Measurements from ENCODE around the gene MRPS6.
A peak's percentile ranks its signal among the peaks of the same experiment; 100 is the strongest.

MRPS6 gene

DNA sequence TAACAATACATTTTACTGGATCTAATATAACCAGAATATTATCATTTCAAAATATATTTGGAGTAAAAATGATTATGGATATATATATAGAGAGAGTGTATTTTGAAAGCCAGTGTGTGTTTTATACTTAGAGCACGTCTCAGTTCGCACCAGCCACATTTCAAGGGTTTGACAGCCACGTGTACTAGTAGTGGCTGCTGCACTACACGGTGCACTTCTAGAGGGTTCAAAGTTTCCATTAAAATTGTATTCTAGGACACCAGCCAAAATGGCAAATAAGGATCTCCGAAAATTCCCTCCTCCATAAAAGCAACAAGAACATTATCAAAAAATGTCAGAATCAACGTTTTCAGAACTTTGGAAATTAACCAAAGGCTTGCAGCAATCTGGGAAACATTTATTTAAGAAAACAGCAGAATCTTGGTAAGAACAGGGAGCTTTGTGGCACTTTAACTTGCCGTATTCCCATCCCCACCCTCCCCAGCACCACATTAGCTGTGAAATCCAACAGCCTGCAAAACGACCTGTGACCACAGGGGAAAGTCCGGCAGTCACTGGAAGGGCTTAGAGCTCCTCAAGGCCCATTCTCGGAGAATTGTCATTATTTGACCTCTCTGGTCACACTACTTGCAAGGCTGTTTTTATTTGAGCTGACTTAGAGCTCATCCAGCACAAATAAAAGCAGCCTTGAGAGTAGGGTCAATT, 33.5 kb upstream of the MRPS6 start:
- Histone ChIP-seq H3K36me3 (ENCODE audit: insufficient read depth, low read length) (no peaks in the 10 kb centered on the region), H3K4me1 (ENCODE audit: insufficient read depth, low read length) (no peaks in the 10 kb centered on the region), H3K9ac (ENCODE audit: low read length) (no peak overlapping the region), H3K9me3 (ENCODE audit: low read length) (no peaks in the 10 kb centered on the region), H3K4me3 (ENCODE audit: low read depth in 1 of 2, low read length in 2 of 2) (no peak overlapping the region), H3K27me3 (ENCODE audit: control insufficient read depth in 1 of 2, insufficient read depth in 2 of 2, low read length in 2 of 2) (no peaks in the 10 kb centered on the region), H3K27ac (ENCODE audit: low read depth, low read length) (no peak overlapping the region)

DNA sequence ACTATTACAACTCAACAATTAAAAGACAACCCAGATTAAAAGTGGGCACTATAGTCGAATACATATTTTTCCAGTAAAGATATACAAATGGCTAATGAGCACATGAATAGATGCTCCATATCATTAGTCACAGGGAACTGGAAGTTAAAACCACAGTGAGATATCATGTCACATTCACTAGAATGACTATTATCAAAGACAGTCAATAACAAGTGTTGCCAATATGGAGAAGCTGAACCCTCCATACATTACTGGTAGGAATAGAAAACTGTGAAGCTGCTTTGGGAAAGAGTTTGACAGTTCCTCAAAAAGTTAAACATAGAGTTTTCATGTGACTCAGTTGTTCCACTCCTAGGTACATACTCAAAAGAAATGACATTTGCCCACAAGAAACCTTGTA, 30.6 kb upstream of the MRPS6 start:
- H3K27ac ChIP-seq (ENCODE audit: low read depth, low read length), result no peak overlapping the region
- no peak overlapping the region for H3K9ac ChIP-seq (ENCODE audit: low read length)
- no peaks in the 10 kb centered on the region for H3K36me3 ChIP-seq (ENCODE audit: insufficient read depth, low read length)
- no peaks in the 10 kb centered on the region for H3K4me1 ChIP-seq (ENCODE audit: insufficient read depth, low read length)
- no peaks in the 10 kb centered on the region for H3K9me3 ChIP-seq (ENCODE audit: low read length)
- H3K27me3 ChIP-seq (ENCODE audit: control insufficient read depth in 1 of 2, insufficient read depth in 2 of 2, low read length in 2 of 2), result no peaks in the 10 kb centered on the region
- H3K4me3 ChIP-seq (ENCODE audit: low read depth in 1 of 2, low read length in 2 of 2), result no peak overlapping the region

DNA sequence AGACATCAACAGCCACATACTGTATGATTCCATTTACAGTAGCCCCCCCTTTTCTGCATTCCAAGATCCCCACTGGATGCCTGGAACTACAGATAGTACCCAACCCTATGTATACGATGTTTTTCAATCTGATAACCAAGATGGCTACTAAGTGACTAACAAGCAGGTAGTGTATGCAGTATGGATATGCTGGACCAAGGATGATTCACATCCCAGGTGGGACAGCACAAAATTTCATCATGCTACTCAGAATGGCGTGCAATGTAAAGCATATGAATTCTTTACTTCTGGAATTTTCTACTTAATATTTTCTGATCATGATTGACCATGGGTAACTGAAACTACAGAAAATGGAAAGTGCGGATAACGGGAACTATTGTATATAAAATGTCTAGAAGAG, 30.0 kb upstream of the MRPS6 start:
- Histone ChIP-seq H3K27ac (ENCODE audit: low read depth, low read length) (no peak overlapping the region), H3K9me3 (ENCODE audit: low read length) (no peaks in the 10 kb centered on the region), H3K4me1 (ENCODE audit: insufficient read depth, low read length) (no peaks in the 10 kb centered on the region), H3K27me3 (ENCODE audit: control insufficient read depth in 1 of 2, insufficient read depth in 2 of 2, low read length in 2 of 2) (no peaks in the 10 kb centered on the region), H3K9ac (ENCODE audit: low read length) (no peak overlapping the region), H3K36me3 (ENCODE audit: insufficient read depth, low read length) (no peaks in the 10 kb centered on the region), H3K4me3 (ENCODE audit: low read depth in 1 of 2, low read length in 2 of 2) (no peak overlapping the region)

DNA sequence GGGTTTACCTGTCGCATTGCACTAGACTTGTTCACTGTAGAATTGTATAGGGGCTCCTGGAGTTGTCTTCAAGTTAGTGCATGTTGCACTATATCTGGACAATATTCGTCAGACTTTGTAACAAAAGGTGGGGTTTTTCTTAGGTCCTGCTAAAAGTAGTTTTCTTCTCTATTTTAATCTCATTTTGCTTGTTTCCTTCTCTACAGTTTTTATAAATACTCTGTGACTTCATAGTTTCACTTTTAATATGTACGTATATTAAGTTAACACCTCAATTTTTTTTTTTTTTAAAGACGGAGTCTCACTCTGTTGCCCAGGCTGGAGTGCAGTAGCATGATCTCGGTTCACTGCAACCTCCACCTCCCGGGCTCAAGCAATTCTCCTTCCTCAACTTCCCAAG, 26.5 kb upstream of the MRPS6 start:
- H3K9me3 ChIP-seq (ENCODE audit: low read length), result no peaks in the 10 kb centered on the region
- no peaks in the 10 kb centered on the region for H3K4me1 ChIP-seq (ENCODE audit: insufficient read depth, low read length)
- H3K36me3 ChIP-seq (ENCODE audit: insufficient read depth, low read length), result no peaks in the 10 kb centered on the region
- H3K9ac ChIP-seq (ENCODE audit: low read length), result no peak overlapping the region
- H3K4me3 ChIP-seq (ENCODE audit: low read depth in 1 of 2, low read length in 2 of 2), result no peak overlapping the region
- H3K27me3 ChIP-seq (ENCODE audit: control insufficient read depth in 1 of 2, insufficient read depth in 2 of 2, low read length in 2 of 2), result no peaks in the 10 kb centered on the region
- H3K27ac ChIP-seq (ENCODE audit: low read depth, low read length), result no peak overlapping the region

DNA sequence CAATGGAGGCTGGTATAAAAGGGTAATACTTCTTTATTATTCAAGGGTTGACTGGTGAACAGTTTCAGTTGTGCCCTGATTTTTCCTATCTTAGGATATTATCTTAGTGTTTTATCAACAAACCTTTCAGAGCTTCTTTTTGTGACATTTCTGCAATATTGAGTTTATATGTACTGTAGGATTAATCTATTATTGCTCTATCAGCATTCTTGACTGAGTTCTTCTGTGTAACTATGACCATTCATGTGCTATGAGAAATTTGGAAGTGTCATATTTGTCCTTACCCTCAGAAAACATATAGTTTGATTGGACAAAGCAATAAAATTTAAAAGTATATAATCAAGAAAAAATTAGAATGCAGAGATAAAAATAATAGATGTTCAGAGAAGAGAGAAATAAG, 25.5 kb upstream of the MRPS6 start:
- Histone ChIP-seq H3K27me3 (ENCODE audit: control insufficient read depth in 1 of 2, insufficient read depth in 2 of 2, low read length in 2 of 2) (no peaks in the 10 kb centered on the region), H3K9ac (ENCODE audit: low read length) (no peak overlapping the region), H3K27ac (ENCODE audit: low read depth, low read length) (no peak overlapping the region), H3K9me3 (ENCODE audit: low read length) (no peaks in the 10 kb centered on the region), H3K4me1 (ENCODE audit: insufficient read depth, low read length) (no peaks in the 10 kb centered on the region), H3K36me3 (ENCODE audit: insufficient read depth, low read length) (no peaks in the 10 kb centered on the region), H3K4me3 (ENCODE audit: low read depth in 1 of 2, low read length in 2 of 2) (no peak overlapping the region)

DNA sequence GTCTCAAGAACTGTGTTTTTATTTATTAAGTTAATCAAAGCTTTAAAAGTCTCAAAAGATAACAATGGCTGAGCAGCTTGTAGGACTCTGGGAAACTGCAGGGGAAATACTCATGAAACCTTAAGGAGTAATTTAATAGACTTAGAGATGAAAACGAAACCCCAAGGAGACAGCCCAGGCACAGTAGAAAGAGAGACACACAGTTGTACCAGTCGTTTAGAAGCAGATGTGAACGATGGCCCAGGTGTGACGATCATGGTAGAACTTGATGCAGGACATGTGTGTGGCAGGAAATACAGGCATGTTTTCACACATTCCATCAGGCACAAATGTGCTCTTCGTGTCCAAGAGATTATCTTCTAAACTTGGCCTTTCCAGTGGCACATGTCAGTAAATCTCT, 21.2 kb upstream of the MRPS6 start:
- no peaks in the 10 kb centered on the region for H3K27me3 ChIP-seq (ENCODE audit: control insufficient read depth in 1 of 2, insufficient read depth in 2 of 2, low read length in 2 of 2)
- H3K4me1 ChIP-seq (ENCODE audit: insufficient read depth, low read length), result no peaks in the 10 kb centered on the region
- H3K36me3 ChIP-seq (ENCODE audit: insufficient read depth, low read length), result no peaks in the 10 kb centered on the region
- H3K27ac ChIP-seq (ENCODE audit: low read depth, low read length), result no peak overlapping the region
- H3K4me3 ChIP-seq (ENCODE audit: low read depth in 1 of 2, low read length in 2 of 2), result no peak overlapping the region
- H3K9ac ChIP-seq (ENCODE audit: low read length), result no peak overlapping the region
- no peaks in the 10 kb centered on the region for H3K9me3 ChIP-seq (ENCODE audit: low read length)

DNA sequence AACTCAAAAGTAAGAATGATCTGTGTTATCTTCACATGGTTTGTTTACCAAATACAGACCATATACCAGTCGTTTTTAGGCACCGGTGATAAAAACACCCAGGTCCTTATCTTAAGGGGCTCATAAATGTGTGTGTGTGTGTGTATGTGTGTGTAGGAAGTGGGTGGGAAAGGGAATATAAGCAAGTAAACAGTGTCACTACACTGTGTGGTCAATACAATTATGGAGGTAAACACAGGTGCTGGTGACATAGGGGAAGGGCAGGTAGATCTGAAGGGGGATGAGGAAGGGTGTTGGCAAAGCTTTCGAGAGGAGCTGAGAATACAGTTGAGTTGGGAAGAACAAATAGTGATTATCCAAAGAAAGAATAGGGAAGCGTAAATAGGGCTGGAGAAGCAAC, 19.1 kb upstream of the MRPS6 start:
- no peaks in the 10 kb centered on the region for H3K4me1 ChIP-seq (ENCODE audit: insufficient read depth, low read length)
- H3K36me3 ChIP-seq (ENCODE audit: insufficient read depth, low read length), result no peaks in the 10 kb centered on the region
- no peaks in the 10 kb centered on the region for H3K9me3 ChIP-seq (ENCODE audit: low read length)
- no peak overlapping the region for H3K9ac ChIP-seq (ENCODE audit: low read length)
- no peaks in the 10 kb centered on the region for H3K27me3 ChIP-seq (ENCODE audit: control insufficient read depth in 1 of 2, insufficient read depth in 2 of 2, low read length in 2 of 2)
- H3K4me3 ChIP-seq (ENCODE audit: low read depth in 1 of 2, low read length in 2 of 2), result no peak overlapping the region
- no peak overlapping the region for H3K27ac ChIP-seq (ENCODE audit: low read depth, low read length)

DNA sequence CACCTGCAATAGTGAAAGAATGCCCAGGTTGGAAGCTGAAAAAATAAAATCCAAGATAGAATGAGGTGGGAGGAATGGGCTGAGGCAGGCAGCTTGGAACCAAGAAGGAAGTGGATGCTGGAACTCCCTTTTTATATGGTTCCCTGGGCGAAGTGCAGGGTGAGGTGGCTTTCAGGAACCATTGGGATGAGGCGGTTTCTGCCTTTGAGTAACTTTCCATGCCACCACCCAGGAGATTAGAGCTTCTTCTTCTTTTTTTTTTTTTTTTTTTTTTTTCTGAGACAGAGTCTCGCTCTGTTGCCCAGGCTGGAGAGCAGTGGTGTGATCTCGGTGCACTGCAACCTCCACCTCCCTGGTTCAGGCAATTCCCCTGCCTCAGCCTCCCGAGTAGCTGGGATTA, 17.8 kb upstream of the MRPS6 start:
- no peak overlapping the region for H3K9ac ChIP-seq (ENCODE audit: low read length)
- H3K27me3 ChIP-seq (ENCODE audit: control insufficient read depth in 1 of 2, insufficient read depth in 2 of 2, low read length in 2 of 2), result no peaks in the 10 kb centered on the region
- H3K9me3 ChIP-seq (ENCODE audit: low read length), result no peaks in the 10 kb centered on the region
- no peak overlapping the region for H3K4me3 ChIP-seq (ENCODE audit: low read depth in 1 of 2, low read length in 2 of 2)
- no peaks in the 10 kb centered on the region for H3K4me1 ChIP-seq (ENCODE audit: insufficient read depth, low read length)
- no peaks in the 10 kb centered on the region for H3K36me3 ChIP-seq (ENCODE audit: insufficient read depth, low read length)
- no peak overlapping the region for H3K27ac ChIP-seq (ENCODE audit: low read depth, low read length)

DNA sequence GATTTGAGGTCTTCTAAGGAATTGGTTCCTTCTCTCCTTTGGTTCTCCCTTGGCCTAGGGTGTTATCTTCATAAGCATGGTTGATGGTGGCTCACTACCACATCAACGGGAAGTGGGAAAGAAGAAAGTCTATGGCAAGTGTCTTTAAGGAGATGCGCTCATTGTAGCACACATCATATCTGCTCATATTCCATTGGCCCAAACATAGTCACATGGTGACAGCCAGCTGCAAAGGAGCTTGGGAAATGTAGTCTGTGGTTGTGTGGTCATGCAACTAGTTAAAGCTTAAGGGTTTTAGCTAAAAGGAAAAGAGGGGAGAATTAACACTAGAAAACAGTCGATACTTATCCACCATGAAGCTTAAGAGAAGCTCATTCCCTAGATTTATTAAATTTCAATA, 11.4 kb upstream of the MRPS6 start:
- Histone ChIP-seq H3K4me1 (ENCODE audit: insufficient read depth, low read length) (no peaks in the 10 kb centered on the region), H3K9ac (ENCODE audit: low read length) (no peak overlapping the region), H3K27me3 (ENCODE audit: control insufficient read depth in 1 of 2, insufficient read depth in 2 of 2, low read length in 2 of 2) (no peaks in the 10 kb centered on the region), H3K9me3 (ENCODE audit: low read length) (no peaks in the 10 kb centered on the region), H3K27ac (ENCODE audit: low read depth, low read length) (no peak overlapping the region), H3K4me3 (ENCODE audit: low read depth in 1 of 2, low read length in 2 of 2) (no peak overlapping the region), H3K36me3 (ENCODE audit: insufficient read depth, low read length) (no peaks in the 10 kb centered on the region)

DNA sequence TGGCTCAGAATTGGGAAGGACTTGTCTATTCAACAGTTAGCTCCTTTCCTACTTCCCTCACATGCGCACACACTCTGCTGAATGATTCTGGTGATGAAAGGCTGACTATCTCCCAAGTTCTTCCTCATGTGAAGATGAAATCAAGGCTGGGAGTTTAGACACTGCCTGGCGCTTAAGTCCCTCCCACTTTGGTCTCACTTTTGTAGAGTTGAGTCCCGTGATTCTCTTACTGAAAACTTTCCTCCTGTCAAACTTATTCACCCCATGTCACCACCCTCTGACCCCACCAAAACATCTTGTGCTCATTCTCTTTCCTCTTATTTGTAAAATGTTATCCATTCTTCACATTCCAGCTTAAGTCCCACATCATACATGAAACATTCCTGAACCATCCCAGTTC, 8.4 kb upstream of the MRPS6 start:
- Histone ChIP-seq H3K27me3 (ENCODE audit: control insufficient read depth in 1 of 2, insufficient read depth in 2 of 2, low read length in 2 of 2) (no peaks in the 10 kb centered on the region), H3K4me1 (ENCODE audit: insufficient read depth, low read length) (no peaks in the 10 kb centered on the region), H3K9ac (ENCODE audit: low read length) (no peak overlapping the region), H3K36me3 (ENCODE audit: insufficient read depth, low read length) (no peaks in the 10 kb centered on the region), H3K27ac (ENCODE audit: low read depth, low read length) (no peak overlapping the region), H3K4me3 (ENCODE audit: low read depth in 1 of 2, low read length in 2 of 2) (no peak overlapping the region), H3K9me3 (ENCODE audit: low read length) (no peaks in the 10 kb centered on the region)

DNA sequence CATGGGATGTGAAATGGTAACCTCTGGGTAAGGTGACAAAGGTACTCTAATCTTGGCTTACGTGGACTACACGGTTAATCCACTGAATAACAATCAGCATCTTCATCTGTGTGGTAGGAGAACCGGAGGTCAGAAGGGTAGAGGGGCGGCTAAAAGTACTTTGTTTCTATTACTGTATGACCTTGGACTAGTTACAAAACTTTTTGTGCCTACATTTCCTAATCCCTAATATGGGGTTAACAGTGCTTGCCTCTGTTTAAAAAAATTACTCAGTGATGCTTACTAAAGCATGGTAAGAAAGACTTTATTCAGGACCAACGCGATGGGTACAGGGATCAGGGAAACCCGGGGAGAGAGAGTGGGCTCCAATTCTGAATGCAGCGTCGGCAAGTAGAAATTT, 1.7 kb upstream of the MRPS6 start:
- Histone ChIP-seq H3K27me3 (ENCODE audit: control insufficient read depth in 1 of 2, insufficient read depth in 2 of 2, low read length in 2 of 2) (no peaks in the 10 kb centered on the region), H3K4me3 (ENCODE audit: low read depth in 1 of 2, low read length in 2 of 2) (no peak overlapping the region), H3K27ac (ENCODE audit: low read depth, low read length) (no peak overlapping the region), H3K9ac (ENCODE audit: low read length) (no peak overlapping the region), H3K4me1 (ENCODE audit: insufficient read depth, low read length) (peaks cover 21% of the 10 kb centered on the region), H3K9me3 (ENCODE audit: low read length) (no peaks in the 10 kb centered on the region), H3K36me3 (ENCODE audit: insufficient read depth, low read length) (no peaks in the 10 kb centered on the region)

DNA sequence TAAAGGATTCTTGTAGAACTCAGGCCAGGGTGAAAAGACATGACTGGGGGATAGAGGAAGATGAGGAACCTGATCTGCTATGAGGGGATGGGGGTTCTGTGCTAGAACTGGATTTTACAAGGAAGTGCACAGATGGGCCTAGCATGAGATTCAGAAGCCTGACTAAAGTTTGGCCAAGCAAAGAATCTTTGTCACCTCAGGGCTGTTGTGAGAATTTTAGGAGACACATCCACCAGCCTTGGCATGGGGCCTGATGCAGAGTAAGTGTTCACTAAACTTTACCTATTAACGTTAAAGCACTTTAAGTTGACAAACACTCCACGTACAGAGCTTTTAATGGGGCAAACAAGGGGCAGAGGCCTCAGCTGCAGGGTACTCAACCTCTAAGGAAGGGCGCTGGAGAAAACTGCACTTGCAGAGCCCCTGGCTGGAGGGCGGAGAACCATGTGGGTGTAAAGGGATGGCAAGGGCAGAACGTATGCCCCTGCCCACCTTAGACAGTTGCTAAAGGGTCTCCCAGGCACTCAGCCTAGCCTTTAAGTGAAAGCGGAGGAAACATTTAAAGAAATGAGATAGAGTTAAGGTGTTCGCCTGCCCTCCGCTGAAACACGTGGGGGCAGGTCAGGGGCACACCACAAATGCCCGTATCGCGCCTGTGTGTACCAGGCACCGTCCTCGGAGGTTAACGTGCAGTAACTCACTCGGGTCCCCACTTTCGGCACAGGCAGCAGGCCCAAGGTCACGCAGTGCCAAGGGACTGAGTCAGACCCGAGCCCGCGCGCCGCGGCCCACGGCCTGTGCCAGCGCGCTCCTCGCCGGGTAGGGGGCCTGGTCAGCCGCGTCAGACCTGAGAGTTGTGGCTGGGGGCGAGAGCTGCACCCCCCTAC, 990 bp upstream of the MRPS6 start:
- Histone ChIP-seq H3K27me3 (ENCODE audit: control insufficient read depth in 1 of 2, insufficient read depth in 2 of 2, low read length in 2 of 2) (no peaks in the 10 kb centered on the region), H3K9ac (ENCODE audit: low read length) (no peak overlapping the region), H3K36me3 (ENCODE audit: insufficient read depth, low read length) (no peaks in the 10 kb centered on the region), H3K9me3 (ENCODE audit: low read length) (no peaks in the 10 kb centered on the region), H3K4me1 (ENCODE audit: insufficient read depth, low read length) (peaks cover 27% of the 10 kb centered on the region), H3K27ac (ENCODE audit: low read depth, low read length) (peak overlapping the region; percentile 39), H3K4me3 (ENCODE audit: low read depth in 1 of 2, low read length in 2 of 2) (peak overlapping the region; percentile 36 to 45)
